Measurements from ENCODE around the gene TPM2. TPM values are rescaled to one million over a fixed set of nuclear protein-coding genes. Genes with fewer than 3 reads are reported as not detected.

TPM2 gene
- total and polyA plus RNA-seq, 7 donors, result 49.9 to 8,131 (median 3,590) TPM

- no peaks in the 10 kb centered on the region for H3K27me3 ChIP-seq
- TF ChIP-seq EP300 (IDR thresholded peaks at IDR 0.05) (no peak), POLR2AphosphoS5 (IDR thresholded peaks at IDR 0.05) (no peak), CTCF (IDR thresholded peaks at IDR 0.05) (no peak), POLR2A (IDR thresholded peaks at IDR 0.05) (no peak)
- WGBS, 2 donors, result 49 to 83% methylated on average over 3 of the region's 3 CpGs
- peak overlapping the region; percentile 95 to 100 (median 98) for H3K27ac ChIP-seq
- no peaks in the 10 kb centered on the region for H3K9me3 ChIP-seq
- peak; percentile 52 for DNase-seq
- H3K4me3 ChIP-seq, result no peak overlapping the region
- peaks cover 0 to 54% (median 36%) of the 10 kb centered on the region in 4 donors for H3K4me1 ChIP-seq
- H3K36me3 ChIP-seq, result peaks cover 38 to 55% (median 42%) of the 10 kb centered on the region in 4 donors
- intact Hi-C loops (cut with DNase I), result no loop called here
Measured at GRCh38 chr9:35695943-35696401, 6.2 kb upstream of the TPM2 start.

GRCh38 chr9:35691757-35692301, 2.1 kb upstream of the TPM2 start:
- peak overlapping the region; percentile 95 to 100 (median 98) for H3K27ac ChIP-seq
- H3K4me3 ChIP-seq, result peak overlapping the region; percentile 88 to 97 (median 94)
- TF ChIP-seq EP300 (IDR thresholded peaks at IDR 0.05) (peak in 3 of 4 donors; percentile 27 to 79 (median 50)), CTCF (IDR thresholded peaks at IDR 0.05) (peak in 1 of 4 experiments; percentile 9), POLR2A (IDR thresholded peaks at IDR 0.05) (no peak), POLR2AphosphoS5 (IDR thresholded peaks at IDR 0.05) (peak in 3 of 4 donors; percentile 11 to 63 (median 57))
- peak; percentile 83 for DNase-seq
- 85 to 86% methylated on average over 13 of the region's 13 CpGs for WGBS, 2 donors
- H3K4me1 ChIP-seq, result peaks cover 0 to 50% (median 28%) of the 10 kb centered on the region in 4 donors
- no peaks in the 10 kb centered on the region for H3K9me3 ChIP-seq
- peaks cover 0 to 32% (median 12%) of the 10 kb centered on the region in 4 donors for H3K36me3 ChIP-seq
- no peaks in the 10 kb centered on the region for H3K27me3 ChIP-seq
- intact Hi-C loops (cut with DNase I), result no loop called here

GRCh38 chr9:35691334-35691650, 1.6 kb upstream of the TPM2 start:
- no peaks in the 10 kb centered on the region for H3K27me3 ChIP-seq
- TF ChIP-seq EP300 (IDR thresholded peaks at IDR 0.05) (no peak), CTCF (IDR thresholded peaks at IDR 0.05) (no peak), POLR2A (IDR thresholded peaks at IDR 0.05) (no peak)
- intact Hi-C loops (cut with DNase I), result no loop called here
- 20 to 27% methylated on average over 10 of the region's 10 CpGs for WGBS, 2 donors
- peaks cover 0 to 29% (median 17%) of the 10 kb centered on the region in 4 donors for H3K36me3 ChIP-seq
- peak overlapping the region; percentile 95 to 100 (median 98) for H3K27ac ChIP-seq
- DNase-seq, result no peak
- H3K4me3 ChIP-seq, result peak overlapping the region; percentile 88 to 97 (median 94)
- peaks cover 0 to 46% (median 24%) of the 10 kb centered on the region in 4 donors for H3K4me1 ChIP-seq
- H3K9me3 ChIP-seq, result no peaks in the 10 kb centered on the region

GRCh38 chr9:35690614-35691333, 1.0 kb upstream of the TPM2 start:
- H3K27me3 ChIP-seq, result no peaks in the 10 kb centered on the region
- 1% methylated on average over 61 of the region's 61 CpGs for WGBS, 2 donors
- no peaks in the 10 kb centered on the region for H3K9me3 ChIP-seq
- H3K4me1 ChIP-seq, result peaks cover 0 to 46% (median 21%) of the 10 kb centered on the region in 4 donors
- H3K27ac ChIP-seq, result peak overlapping the region; percentile 95 to 100 (median 98)
- TF ChIP-seq EP300 (IDR thresholded peaks at IDR 0.05) (peak in 1 of 4 donors; percentile 38), POLR2AphosphoS5 (IDR thresholded peaks at IDR 0.05) (peak; percentile 71 to 90 (median 86)), CTCF (IDR thresholded peaks at IDR 0.05) (no peak), POLR2A (IDR thresholded peaks at IDR 0.05) (peak; percentile 53 to 65)
- H3K36me3 ChIP-seq, result peaks cover 0 to 33% (median 20%) of the 10 kb centered on the region in 4 donors
- H3K4me3 ChIP-seq, result peak overlapping the region; percentile 88 to 97 (median 94)
- peak; percentile 97 for DNase-seq
- intact Hi-C loops (cut with DNase I), result loop anchor here (1.0 kb wide), 2 partner anchors 31 to 38 kb away; no protein-coding TSS in a partner anchor

All from sigmoid colon (tissue), 7 donors.